Endothelial cell of umbilical vein (primary cell): Measurements from ENCODE around the gene ASB10. TPM values are rescaled to one million over a fixed set of nuclear protein-coding genes. Genes with fewer than 3 reads are reported as not detected.

ENCODE experiments used
- BruUV-seq: library from RNA; stranded (reverse); fragments of 400-500 nt; replicated peaks from 2 replicates; lab custom pipeline; 2021; lab: Mats Ljungman, UMichigan
- CTCF ChIA-PET: fragments of 300-600, 350-600 bp; sonication (Branson Sonifier 250); formaldehyde crosslinking; loops from one replicate; lab custom pipeline; 2021; ENCODE audit warnings: antibody characterized with exemption, inconsistent platforms; lab: Charles Lee
- POLR2A ChIA-PET: fragments of 300-600, 350-600 bp; sonication (Branson Sonifier 250); formaldehyde crosslinking; loops from one replicate; lab custom pipeline; 2021; ENCODE audit warnings: antibody characterized with exemption, inconsistent platforms; lab: Charles Lee
- DNase-seq: peaks from one replicate; pipeline ENCODE4 v3.0.0-alpha.2; 2011; ENCODE audit warnings: low read depth, low spot score
- FAIRE-seq: peaks from 2 replicates; lab custom pipeline; 2011; peaks lifted over from hg19 to GRCh38; lab: Jason Lieb, UNC
- H2AFZ ChIP-seq: 2 replicates; pipeline ENCODE4 v1.6.0; 2012; ENCODE audit warnings: low read depth, low read length, control low read depth, inconsistent platforms
- H3K27ac ChIP-seq: 2 replicates; pipeline ENCODE4 v1.5.1; 2011; ENCODE audit warnings: low read depth, mild to moderate bottlenecking, control low read depth, low read length, moderate library complexity; ENCODE audit not compliant: insufficient read depth
- H3K27me3 ChIP-seq, 2 experiments: 2 replicates each; pipeline versions ENCODE4 v1.6.0 to v1.6.1; 2011; ENCODE audit warnings: low read length in 2 of 2, mixed read lengths in 1 of 2; ENCODE audit not compliant: control insufficient read depth in 2 of 2, insufficient read depth in 2 of 2
- H3K36me3 ChIP-seq, 2 experiments: 2 replicates in 1 of 2; 3 replicates in 1 of 2; pipeline ENCODE4 v1.5.1; 2011; ENCODE audit warnings: low read length in 2 of 2, mild to moderate bottlenecking in 1 of 2, moderate library complexity in 1 of 2; ENCODE audit not compliant: control insufficient read depth in 2 of 2, insufficient read depth in 2 of 2; ENCODE audit errors: extremely low read depth in 1 of 2
- H3K4me1 ChIP-seq: 3 replicates; pipeline ENCODE4 v1.5.1; 2011; ENCODE audit warnings: mild to moderate bottlenecking, low read length; ENCODE audit not compliant: control insufficient read depth, insufficient read depth; ENCODE audit errors: extremely low read depth
- H3K4me2 ChIP-seq: 2 replicates; pipeline ENCODE4 v1.6.1; 2011; ENCODE audit warnings: low read length, control low read depth, mixed read lengths; ENCODE audit not compliant: insufficient read depth
- H3K4me3 ChIP-seq, 3 experiments: fragments of 200-600 bp in 1 of 3; sonication (generic), shearing (Covaris generic) in 1 of 3; replicated peaks in 1 of 3; 2 replicates each; pipeline ENCODE4 v1.5.1; 2011 to 2016; ENCODE audit warnings: control low read depth in 3 of 3, low read length in 3 of 3, mild to moderate bottlenecking in 2 of 3, inconsistent platforms in 1 of 3, low read depth in 1 of 3, moderate library complexity in 1 of 3; ENCODE audit not compliant: insufficient read depth in 1 of 3
- H3K79me2 ChIP-seq: 2 replicates; pipeline ENCODE4 v1.6.0; 2012; ENCODE audit warnings: low read length, inconsistent platforms; ENCODE audit not compliant: control insufficient read depth, insufficient read depth
- H3K9ac ChIP-seq: replicated peaks from 2 replicates; pipeline ENCODE3; 2011; ENCODE audit warnings: low read length, control low read depth; ENCODE audit not compliant: insufficient read depth; ENCODE audit errors: extremely low read depth
- H3K9me1 ChIP-seq: replicated peaks from 3 replicates; pipeline ENCODE4 v1.6.0; 2011; ENCODE audit warnings: mild to moderate bottlenecking, low read length; ENCODE audit not compliant: control insufficient read depth, insufficient read depth; ENCODE audit errors: extremely low read depth
- H3K9me3 ChIP-seq: replicated peaks from 2 replicates; pipeline ENCODE4 v1.5.1; 2012; ENCODE audit warnings: low read length, inconsistent platforms; ENCODE audit not compliant: control insufficient read depth, insufficient read depth
- H4K20me1 ChIP-seq: replicated peaks from 2 replicates; pipeline ENCODE3; 2011; ENCODE audit warnings: mild to moderate bottlenecking, low read length; ENCODE audit not compliant: control insufficient read depth, insufficient read depth; ENCODE audit errors: extremely low read depth
- EZH2 ChIP-seq: IDR thresholded peaks from 2 replicates; pipeline ENCODE4 v1.6.1; 2012; ENCODE audit warnings: borderline replicate concordance, low read depth, mild to moderate bottlenecking, moderate library complexity, low read length, inconsistent platforms; ENCODE audit not compliant: severe bottlenecking
- FOS ChIP-seq: IDR thresholded peaks from 2 replicates; pipeline ENCODE4 v1.6.1; 2011; ENCODE audit warnings: mild to moderate bottlenecking, low read length, moderate library complexity, borderline replicate concordance; ENCODE audit not compliant: insufficient read depth
- GATA2 ChIP-seq: IDR thresholded peaks from 2 replicates; pipeline ENCODE4 v1.7.0; 2011; ENCODE audit warnings: low read depth, mild to moderate bottlenecking, moderate library complexity, mixed read lengths, low read length; ENCODE audit not compliant: insufficient read length, insufficient read depth
- JUN ChIP-seq: IDR thresholded peaks from 2 replicates; pipeline ENCODE4 v1.6.1; 2011; ENCODE audit warnings: borderline replicate concordance, low read depth; ENCODE audit not compliant: insufficient read length, insufficient read depth
- MYC ChIP-seq: IDR thresholded peaks from one replicate; pipeline ENCODE4 v1.6.1; 2011; ENCODE audit warnings: mild to moderate bottlenecking, low read depth, low read length
- POLR2A ChIP-seq: IDR thresholded peaks from 2 replicates; pipeline ENCODE4 v1.6.1; 2012; ENCODE audit warnings: low read depth, mild to moderate bottlenecking, control low read depth, low read length
- POLR2AphosphoS5 ChIP-seq: IDR thresholded peaks from 2 replicates; pipeline ENCODE4 v1.6.1; 2012; ENCODE audit warnings: low read depth, mild to moderate bottlenecking, control low read depth, low read length, moderate library complexity; ENCODE audit not compliant: insufficient read depth
- dilution Hi-C: fragments of 300-500 bp; cut with MboI; formaldehyde crosslinking; loops from one replicate; pipeline ENCODE4 v1.15.0; 2019; ENCODE audit warnings: low sequenced_read_pairs; ENCODE audit not compliant: extremely low pct_ligation_motif_present
- intact Hi-C: fragments of 100-400 bp; cut with micrococcal nuclease; formaldehyde crosslinking; loops from one replicate; pipeline ENCODE4 v1.10.0; 2022
- polyA plus RNA-seq, 4 experiments: library from polyadenylated mRNA; depleted of rRNA in 3 of 4; stranded (reverse) in 3 of 4; unstranded in 1 of 4; fragments of >200 nt; gene quantifications; 2 replicates each; pipeline versions ENCODE4 v1.2.1 to v1.2.3, GENCODE V29; 2011 to 2012; ENCODE audit warnings: missing spikeins in 1 of 4
- total RNA-seq: library from RNA; stranded (reverse); gene quantifications from 2 replicates; pipeline ENCODE4 v1.2.3, GENCODE V29; 2021
- TF ChIP-seq, protein P1 (sequence below): IDR thresholded peaks from 2 replicates; pipeline ENCODE4 v1.6.1; 2011; ENCODE audit not compliant: insufficient read depth, insufficient read length

ASB10 gene
- total and polyA plus RNA-seq, 2 donors (not counting 3 experiments of a cell fraction or from before 2014, with no cell fraction given), result not detected

DNA sequence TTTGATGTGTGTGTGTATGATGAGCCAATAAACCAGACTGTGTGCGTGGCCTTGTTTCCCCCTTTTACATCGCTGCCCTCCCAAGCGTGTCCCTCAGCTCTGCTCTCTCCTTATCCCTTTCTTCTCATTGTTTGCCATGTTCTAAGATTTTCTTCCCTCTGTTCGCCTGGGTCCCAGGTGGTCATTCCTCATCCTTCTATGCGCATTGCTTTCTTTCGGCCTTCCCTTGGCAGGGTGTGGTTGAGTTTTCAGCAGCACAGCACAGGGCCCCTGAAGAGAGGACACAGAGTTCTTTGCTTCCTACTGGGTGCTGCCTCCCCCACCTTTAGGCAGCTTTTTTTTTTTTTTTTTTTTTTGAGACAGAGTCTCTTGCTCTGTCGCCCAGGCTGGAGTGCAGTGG is 42.7 kb downstream of the ASB10 start:
- no peak for TF ChIP-seq GATA2
- no peak for TF ChIP-seq FOS
- no peak for TF ChIP-seq POLR2AphosphoS5
- no peak for TF ChIP-seq EZH2
- TF ChIP-seq JUN, result no peak
- CTCF ChIA-PET, result interaction anchor here (1.2 kb wide), 1 partner anchor 20 kb away, joined by 3 read pairs; no protein-coding TSS in a partner anchor
- Histone ChIP-seq H4K20me1 (no peaks in the 10 kb centered on the region), H3K4me2 (no peak overlapping the region), H3K9me1 (no peaks in the 10 kb centered on the region), H3K27me3 (peaks cover 2 to 5% of the 10 kb centered on the region in 2 experiments), H3K4me1 (no peaks in the 10 kb centered on the region), H3K36me3 (peaks cover 5 to 44% of the 10 kb centered on the region in 2 experiments), H3K9ac (no peak overlapping the region), H3K9me3 (no peaks in the 10 kb centered on the region), H2AFZ (no peak overlapping the region), H3K27ac (no peak overlapping the region), H3K79me2 (no peaks in the 10 kb centered on the region), H3K4me3 (no peak overlapping the region)
- BruUV-seq, result no TSS peak
- intact Hi-C loops, result no loop called here
- dilution Hi-C loops, result no loop called here
- POLR2A ChIA-PET, result interaction anchor here (0.6 to 0.7 kb wide), 2 partner anchors 54 to 312 kb away, joined by 11 to 12 read pairs; no protein-coding TSS in a partner anchor
- FAIRE-seq, result no peak
- no peak for DNase-seq

DNA sequence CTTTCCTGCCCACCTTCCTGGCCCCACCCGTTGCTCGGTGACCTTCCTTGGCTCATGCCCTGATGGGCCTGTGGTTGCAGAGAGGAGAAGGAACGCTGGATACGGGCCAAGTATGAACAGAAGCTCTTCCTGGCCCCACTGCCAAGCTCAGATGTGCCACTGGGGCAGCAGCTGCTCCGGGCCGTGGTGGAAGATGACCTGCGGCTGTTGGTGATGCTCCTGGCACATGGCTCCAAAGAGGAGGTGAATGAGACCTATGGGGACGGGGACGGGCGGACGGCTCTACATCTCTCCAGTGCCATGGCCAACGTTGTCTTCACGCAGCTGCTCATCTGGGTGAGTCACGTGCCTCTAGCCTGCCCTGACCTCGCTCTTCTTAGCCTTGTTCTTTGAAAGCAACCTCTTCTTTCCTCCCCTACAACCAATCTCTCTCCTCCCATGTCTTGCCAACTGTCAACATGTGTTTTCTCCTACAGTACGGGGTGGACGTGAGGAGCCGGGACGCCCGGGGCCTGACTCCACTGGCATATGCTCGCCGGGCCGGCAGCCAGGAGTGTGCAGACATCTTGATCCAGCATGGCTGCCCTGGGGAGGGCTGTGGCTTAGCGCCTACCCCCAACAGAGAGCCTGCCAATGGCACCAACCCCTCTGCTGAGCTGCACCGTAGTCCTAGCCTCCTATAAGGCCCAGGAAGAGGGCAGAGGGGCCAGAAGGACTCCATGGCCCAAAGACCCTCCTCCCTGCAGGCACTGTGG is 43.6 kb downstream of the ASB10 start:
- peaks cover 5 to 48% of the 10 kb centered on the region in 2 experiments for H3K36me3 ChIP-seq
- no peak for FAIRE-seq
- no peak overlapping the region for H3K27ac ChIP-seq
- no peaks in the 10 kb centered on the region for H4K20me1 ChIP-seq
- dilution Hi-C loops, result no loop called here
- H3K27me3 ChIP-seq, result no peaks in the 10 kb centered on the region
- no peak overlapping the region for H3K4me2 ChIP-seq
- no peak overlapping the region for H2AFZ ChIP-seq
- ChIA-PET POLR2A (no interaction called here), CTCF (interaction anchor here (1.2 to 3.0 kb wide), 2 partner anchors 19 to 20 kb away, joined by 3 to 14 read pairs; no protein-coding TSS in a partner anchor)
- H3K9ac ChIP-seq, result no peak overlapping the region
- no peaks in the 10 kb centered on the region for H3K9me1 ChIP-seq
- no peak for TF ChIP-seq MYC
- no peak for TF ChIP-seq FOS
- no peak for TF ChIP-seq EZH2
- TF ChIP-seq POLR2AphosphoS5, result no peak
- TF ChIP-seq POLR2A, result no peak
- TF ChIP-seq, protein P1, sequence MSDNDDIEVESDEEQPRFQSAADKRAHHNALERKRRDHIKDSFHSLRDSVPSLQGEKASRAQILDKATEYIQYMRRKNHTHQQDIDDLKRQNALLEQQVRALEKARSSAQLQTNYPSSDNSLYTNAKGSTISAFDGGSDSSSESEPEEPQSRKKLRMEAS, result no peak
- no peak for DNase-seq
- no peak overlapping the region for H3K4me3 ChIP-seq
- intact Hi-C loops, result no loop called here
- H3K4me1 ChIP-seq, result no peaks in the 10 kb centered on the region
- H3K9me3 ChIP-seq, result no peaks in the 10 kb centered on the region
- no TSS peak for BruUV-seq
- H3K79me2 ChIP-seq, result no peaks in the 10 kb centered on the region
